ENCODE data around the gene IGSF9. TPM values are rescaled to one million over a fixed set of nuclear protein-coding genes. Genes with fewer than 3 reads are reported as not detected.

IGSF9 gene
- total RNA-seq, 1 experiment from 2014 or later: 7.1 TPM

DNA sequence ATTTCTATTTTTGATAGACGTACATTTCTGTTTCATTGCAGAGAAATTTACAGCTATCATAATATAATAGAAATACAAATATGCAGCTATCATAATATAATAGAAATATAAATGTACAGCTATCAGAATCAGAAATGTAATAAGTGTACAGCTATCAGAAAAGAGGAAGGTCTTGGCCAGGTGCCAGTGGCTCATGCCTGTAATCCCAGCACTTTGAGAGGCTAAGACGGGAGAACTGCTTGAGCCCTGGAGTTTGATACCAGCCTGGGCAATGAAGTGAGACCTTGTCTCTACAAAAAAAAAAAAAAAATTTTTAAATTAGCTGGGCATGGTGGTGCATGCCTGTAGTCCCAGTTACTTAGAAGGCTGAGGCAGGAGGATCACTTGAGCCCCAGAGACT lies 48.5 kb upstream of the IGSF9 start:
- H3K36me3 ChIP-seq (ENCODE audit: insufficient read depth, low read length, poor library complexity, severe bottlenecking): no peaks in the 10 kb centered on the region
- no peaks in the 10 kb centered on the region for H3K4me1 ChIP-seq (ENCODE audit: insufficient read depth, low read length, poor library complexity, severe bottlenecking)
- intact Hi-C loops (cut with micrococcal nuclease; ENCODE audit: unreplicated experiment): no loop called here
- no peak for DNase-seq (ENCODE audit: low spot score)
- H3K27me3 ChIP-seq (replicated peaks; ENCODE audit: insufficient read depth, low read depth, low read length, poor library complexity): peaks cover 9% of the 10 kb centered on the region
- no peak overlapping the region for H3K4me3 ChIP-seq (ENCODE audit: low read depth, low read length, poor library complexity, severe bottlenecking)
- no TSS peak for BruUV-seq (replicated peaks)
- H3K9me3 ChIP-seq (ENCODE audit: low read depth, low read length, poor library complexity, severe bottlenecking): no peaks in the 10 kb centered on the region
- ChIA-PET CTCF (interaction anchor here (0.7 to 1.1 kb wide), 2 partner anchors 14 to 840 kb away, joined by 3 to 4 read pairs; no protein-coding TSS in a partner anchor), POLR2A (ENCODE audit: low non-redundant PET) (interaction anchor here (0.7 kb wide), 1 partner anchor 36 kb away, joined by 7 read pairs; no protein-coding TSS in a partner anchor)
- H3K27ac ChIP-seq (ENCODE audit: low read depth, low read length, poor library complexity, severe bottlenecking): no peak overlapping the region
- no peak for TF ChIP-seq EZH2 (IDR thresholded peaks at IDR 0.05; ENCODE audit: borderline replicate concordance, low read depth, low read length, poor library complexity, severe bottlenecking)
- TF ChIP-seq, protein P1, sequence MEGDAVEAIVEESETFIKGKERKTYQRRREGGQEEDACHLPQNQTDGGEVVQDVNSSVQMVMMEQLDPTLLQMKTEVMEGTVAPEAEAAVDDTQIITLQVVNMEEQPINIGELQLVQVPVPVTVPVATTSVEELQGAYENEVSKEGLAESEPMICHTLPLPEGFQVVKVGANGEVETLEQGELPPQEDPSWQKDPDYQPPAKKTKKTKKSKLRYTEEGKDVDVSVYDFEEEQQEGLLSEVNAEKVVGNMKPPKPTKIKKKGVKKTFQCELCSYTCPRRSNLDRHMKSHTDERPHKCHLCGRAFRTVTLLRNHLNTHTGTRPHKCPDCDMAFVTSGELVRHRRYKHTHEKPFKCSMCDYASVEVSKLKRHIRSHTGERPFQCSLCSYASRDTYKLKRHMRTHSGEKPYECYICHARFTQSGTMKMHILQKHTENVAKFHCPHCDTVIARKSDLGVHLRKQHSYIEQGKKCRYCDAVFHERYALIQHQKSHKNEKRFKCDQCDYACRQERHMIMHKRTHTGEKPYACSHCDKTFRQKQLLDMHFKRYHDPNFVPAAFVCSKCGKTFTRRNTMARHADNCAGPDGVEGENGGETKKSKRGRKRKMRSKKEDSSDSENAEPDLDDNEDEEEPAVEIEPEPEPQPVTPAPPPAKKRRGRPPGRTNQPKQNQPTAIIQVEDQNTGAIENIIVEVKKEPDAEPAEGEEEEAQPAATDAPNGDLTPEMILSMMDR (conservative IDR thresholded peaks at IDR 0.05; ENCODE audit: low read depth, low read length): no peak

GRCh38 chr1:159992161-159992560 lies 46.7 kb upstream of the IGSF9 start:
- DNase-seq (ENCODE audit: low spot score): no peak
- Histone ChIP-seq H3K4me1 (ENCODE audit: insufficient read depth, low read length, poor library complexity, severe bottlenecking) (no peaks in the 10 kb centered on the region), H3K27ac (ENCODE audit: low read depth, low read length, poor library complexity, severe bottlenecking) (no peak overlapping the region), H3K4me3 (ENCODE audit: low read depth, low read length, poor library complexity, severe bottlenecking) (no peak overlapping the region), H3K27me3 (replicated peaks; ENCODE audit: insufficient read depth, low read depth, low read length, poor library complexity) (no peaks in the 10 kb centered on the region), H3K36me3 (ENCODE audit: insufficient read depth, low read length, poor library complexity, severe bottlenecking) (no peaks in the 10 kb centered on the region), H3K9me3 (ENCODE audit: low read depth, low read length, poor library complexity, severe bottlenecking) (no peaks in the 10 kb centered on the region)
- TF ChIP-seq, protein P1 (conservative IDR thresholded peaks at IDR 0.05; ENCODE audit: low read depth, low read length): no peak
- TF ChIP-seq EZH2 (IDR thresholded peaks at IDR 0.05; ENCODE audit: borderline replicate concordance, low read depth, low read length, poor library complexity, severe bottlenecking): no peak
- ChIA-PET POLR2A (ENCODE audit: low non-redundant PET) (no interaction called here), CTCF (no interaction called here)
- intact Hi-C loops (cut with micrococcal nuclease; ENCODE audit: unreplicated experiment): no loop called here
- BruUV-seq (replicated peaks): no TSS peak

DNA sequence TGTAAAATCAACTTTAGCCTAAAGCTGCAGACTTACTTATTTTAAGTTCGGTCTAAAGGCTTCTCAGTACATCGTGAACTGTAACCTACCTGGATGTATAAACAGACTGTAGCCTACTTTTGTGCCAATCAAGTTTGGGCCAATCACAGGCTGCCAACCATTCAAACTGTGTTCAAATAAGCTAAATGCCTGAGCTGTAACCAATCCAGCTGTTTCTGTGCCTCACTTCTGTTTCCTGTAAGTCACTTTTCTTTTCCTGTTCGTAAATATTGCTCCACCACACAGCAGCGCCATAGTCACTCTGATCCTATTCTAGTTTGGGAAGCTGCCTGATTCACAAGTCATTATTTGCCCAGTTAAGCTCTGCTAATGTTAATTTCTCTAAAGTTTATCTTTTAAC lies 46.1 kb upstream of the IGSF9 start:
- peak; percentile 51 for DNase-seq (ENCODE audit: low spot score)
- Histone ChIP-seq H3K36me3 (ENCODE audit: insufficient read depth, low read length, poor library complexity, severe bottlenecking) (no peaks in the 10 kb centered on the region), H3K4me1 (ENCODE audit: insufficient read depth, low read length, poor library complexity, severe bottlenecking) (no peaks in the 10 kb centered on the region), H3K27ac (ENCODE audit: low read depth, low read length, poor library complexity, severe bottlenecking) (no peak overlapping the region), H3K9me3 (ENCODE audit: low read depth, low read length, poor library complexity, severe bottlenecking) (no peaks in the 10 kb centered on the region), H3K27me3 (replicated peaks; ENCODE audit: insufficient read depth, low read depth, low read length, poor library complexity) (no peaks in the 10 kb centered on the region), H3K4me3 (ENCODE audit: low read depth, low read length, poor library complexity, severe bottlenecking) (no peak overlapping the region)
- no TSS peak for BruUV-seq (replicated peaks)
- POLR2A ChIA-PET (ENCODE audit: low non-redundant PET): no interaction called here
- TF ChIP-seq EZH2 (IDR thresholded peaks at IDR 0.05; ENCODE audit: borderline replicate concordance, low read depth, low read length, poor library complexity, severe bottlenecking): no peak
- TF ChIP-seq, protein P1 (conservative IDR thresholded peaks at IDR 0.05; ENCODE audit: low read depth, low read length): no peak
- intact Hi-C loops (cut with micrococcal nuclease; ENCODE audit: unreplicated experiment): no loop called here
- CTCF ChIA-PET: interaction anchor here (1.4 kb wide), 1 partner anchor 16 kb away, joined by 3 read pairs; no protein-coding TSS in a partner anchor
